Measurements from ENCODE around the gene KARS1.

DNA sequence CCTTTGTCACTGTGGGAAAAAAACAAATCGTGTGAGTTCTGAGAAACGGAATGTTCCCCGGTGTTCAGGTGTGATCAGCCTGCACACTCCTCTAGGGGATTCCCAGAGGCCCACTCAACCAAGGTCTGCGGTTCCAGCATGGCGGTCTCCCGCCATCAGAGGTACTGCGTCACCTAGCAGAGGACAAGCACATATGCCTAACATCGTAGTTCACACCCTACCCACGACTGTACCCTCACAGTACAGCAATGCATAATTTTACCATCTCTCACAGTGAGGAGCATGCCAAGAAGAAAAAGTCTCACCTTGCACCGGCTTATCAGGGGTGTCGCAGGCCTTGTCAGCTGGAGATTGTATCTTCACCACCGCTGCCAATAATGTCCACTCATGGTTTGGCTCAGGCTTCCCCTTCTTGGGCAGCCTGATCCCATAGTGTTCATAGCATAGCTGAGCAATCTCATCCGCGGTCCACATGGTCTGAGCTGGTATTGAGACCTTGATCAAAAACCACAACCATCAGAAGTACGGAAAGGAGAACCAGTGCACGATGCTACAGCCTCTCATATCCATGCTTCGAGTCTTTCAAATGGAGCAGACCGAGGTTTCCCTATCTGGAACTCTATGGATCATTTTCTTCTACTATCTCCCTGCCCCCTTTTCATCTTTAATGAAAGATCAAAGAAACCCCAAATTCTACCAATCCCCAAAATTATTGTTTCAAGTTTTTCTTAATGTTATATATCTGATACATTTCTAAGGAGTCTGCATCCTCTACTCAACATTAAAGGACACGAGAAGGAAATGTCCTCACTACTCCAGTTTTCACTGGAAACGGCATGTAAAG is 26.9 kb downstream of the KARS1 start:
- TF ChIP-seq, protein P1, sequence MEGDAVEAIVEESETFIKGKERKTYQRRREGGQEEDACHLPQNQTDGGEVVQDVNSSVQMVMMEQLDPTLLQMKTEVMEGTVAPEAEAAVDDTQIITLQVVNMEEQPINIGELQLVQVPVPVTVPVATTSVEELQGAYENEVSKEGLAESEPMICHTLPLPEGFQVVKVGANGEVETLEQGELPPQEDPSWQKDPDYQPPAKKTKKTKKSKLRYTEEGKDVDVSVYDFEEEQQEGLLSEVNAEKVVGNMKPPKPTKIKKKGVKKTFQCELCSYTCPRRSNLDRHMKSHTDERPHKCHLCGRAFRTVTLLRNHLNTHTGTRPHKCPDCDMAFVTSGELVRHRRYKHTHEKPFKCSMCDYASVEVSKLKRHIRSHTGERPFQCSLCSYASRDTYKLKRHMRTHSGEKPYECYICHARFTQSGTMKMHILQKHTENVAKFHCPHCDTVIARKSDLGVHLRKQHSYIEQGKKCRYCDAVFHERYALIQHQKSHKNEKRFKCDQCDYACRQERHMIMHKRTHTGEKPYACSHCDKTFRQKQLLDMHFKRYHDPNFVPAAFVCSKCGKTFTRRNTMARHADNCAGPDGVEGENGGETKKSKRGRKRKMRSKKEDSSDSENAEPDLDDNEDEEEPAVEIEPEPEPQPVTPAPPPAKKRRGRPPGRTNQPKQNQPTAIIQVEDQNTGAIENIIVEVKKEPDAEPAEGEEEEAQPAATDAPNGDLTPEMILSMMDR (IDR thresholded peaks at IDR 0.05), result no peak
- TF ChIP-seq POLR2A (IDR thresholded peaks at IDR 0.05), result no peak
